C4-2B (cell line): Measurements from ENCODE around the gene TSNAXIP1.

Experiments used
- H3K27ac ChIP-seq: fragments of 450-650 bp; 2 replicates; pipeline ENCODE4 v1.5.1; 2017
- ZFX ChIP-seq: fragments of 450-650 bp; IDR thresholded peaks from 2 replicates; pipeline ENCODE4 v1.6.1; 2017
- TF ChIP-seq, protein P1 (sequence below): fragments of 450-650 bp; conservative IDR thresholded peaks from 2 replicates; pipeline ENCODE4 v1.5.1; 2017; ENCODE audit warnings: mild to moderate bottlenecking

TSNAXIP1 gene

DNA sequence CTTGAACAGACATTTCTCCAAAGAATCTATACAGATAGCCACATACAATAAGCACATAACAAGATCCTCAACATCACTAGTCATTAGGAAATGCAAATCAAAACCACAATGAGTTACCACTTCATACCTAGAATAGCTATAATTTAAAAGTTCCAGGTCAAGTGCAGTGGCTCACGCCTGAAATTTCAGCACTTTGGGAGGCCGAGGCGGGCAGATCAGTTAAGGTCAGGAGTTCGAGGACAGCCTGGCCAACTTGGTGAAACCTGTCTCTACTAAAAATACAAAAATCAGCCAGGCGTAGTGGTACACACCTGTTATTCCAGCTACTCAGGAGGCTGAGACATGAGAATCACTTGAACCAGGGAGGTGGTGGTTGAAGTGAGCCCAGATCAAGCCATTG lies 20.2 kb upstream of the TSNAXIP1 start:
- no peak overlapping the region for H3K27ac ChIP-seq
- TF ChIP-seq ZFX: no peak
- TF ChIP-seq, protein P1, sequence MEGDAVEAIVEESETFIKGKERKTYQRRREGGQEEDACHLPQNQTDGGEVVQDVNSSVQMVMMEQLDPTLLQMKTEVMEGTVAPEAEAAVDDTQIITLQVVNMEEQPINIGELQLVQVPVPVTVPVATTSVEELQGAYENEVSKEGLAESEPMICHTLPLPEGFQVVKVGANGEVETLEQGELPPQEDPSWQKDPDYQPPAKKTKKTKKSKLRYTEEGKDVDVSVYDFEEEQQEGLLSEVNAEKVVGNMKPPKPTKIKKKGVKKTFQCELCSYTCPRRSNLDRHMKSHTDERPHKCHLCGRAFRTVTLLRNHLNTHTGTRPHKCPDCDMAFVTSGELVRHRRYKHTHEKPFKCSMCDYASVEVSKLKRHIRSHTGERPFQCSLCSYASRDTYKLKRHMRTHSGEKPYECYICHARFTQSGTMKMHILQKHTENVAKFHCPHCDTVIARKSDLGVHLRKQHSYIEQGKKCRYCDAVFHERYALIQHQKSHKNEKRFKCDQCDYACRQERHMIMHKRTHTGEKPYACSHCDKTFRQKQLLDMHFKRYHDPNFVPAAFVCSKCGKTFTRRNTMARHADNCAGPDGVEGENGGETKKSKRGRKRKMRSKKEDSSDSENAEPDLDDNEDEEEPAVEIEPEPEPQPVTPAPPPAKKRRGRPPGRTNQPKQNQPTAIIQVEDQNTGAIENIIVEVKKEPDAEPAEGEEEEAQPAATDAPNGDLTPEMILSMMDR: no peak

DNA sequence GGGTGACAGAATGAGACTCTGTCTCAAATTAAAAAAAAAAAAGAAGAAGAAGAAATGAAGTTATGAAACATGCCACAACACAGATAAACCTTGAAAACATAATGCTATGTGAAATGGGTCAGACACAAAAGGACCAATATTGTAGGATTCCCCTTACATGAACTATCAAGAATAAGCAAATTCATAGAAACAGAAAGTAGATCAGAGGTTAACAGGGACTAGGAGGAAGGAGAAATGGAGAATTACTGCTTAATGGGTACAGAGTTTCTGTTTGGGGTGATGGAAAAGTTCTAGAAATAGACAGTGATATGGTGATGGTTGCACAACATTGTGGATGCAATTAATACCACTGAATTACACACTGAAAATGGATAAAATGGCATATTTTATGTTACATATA lies 16.6 kb upstream of the TSNAXIP1 start:
- H3K27ac ChIP-seq: no peak overlapping the region
- TF ChIP-seq ZFX: no peak

- no peak overlapping the region for H3K27ac ChIP-seq
- TF ChIP-seq, protein P1: no peak
- TF ChIP-seq ZFX: no peak
These were observed 10.5 kb upstream of the TSNAXIP1 start for GRCh38 chr16:67796099-67796718.

GRCh38 chr16:67800338-67800926 lies 6.3 kb upstream of the TSNAXIP1 start:
- H3K27ac ChIP-seq: no peak overlapping the region
- TF ChIP-seq, protein P1: no peak

GRCh38 chr16:67801241-67801640 lies 5.4 kb upstream of the TSNAXIP1 start:
- H3K27ac ChIP-seq: no peak overlapping the region
- TF ChIP-seq, protein P1: no peak

DNA sequence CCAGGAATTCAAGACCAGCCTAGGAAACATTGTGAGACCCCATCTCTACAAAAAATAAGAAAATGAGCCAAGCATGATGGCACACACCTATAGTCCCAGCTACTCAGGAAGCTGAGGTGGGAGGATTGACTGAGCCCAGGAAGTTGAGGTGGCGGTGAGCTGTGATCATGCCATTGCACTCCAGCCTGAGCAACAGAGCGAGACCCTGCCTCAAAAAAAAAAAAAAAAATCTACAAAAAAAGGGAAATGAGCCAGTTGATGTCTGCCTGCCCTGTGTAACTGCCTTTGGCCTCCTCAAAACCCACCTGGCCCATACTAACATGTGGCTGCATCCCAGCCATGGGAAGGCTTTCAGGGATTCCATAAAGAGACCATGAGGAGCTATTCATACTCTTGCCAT lies 4.8 kb upstream of the TSNAXIP1 start:
- H3K27ac ChIP-seq: no peak overlapping the region
- no peak for TF ChIP-seq ZFX
- TF ChIP-seq, protein P1: no peak

- H3K27ac ChIP-seq: no peak overlapping the region
- TF ChIP-seq ZFX: no peak
- TF ChIP-seq, protein P1: no peak
These were observed 2.8 kb upstream of the TSNAXIP1 start for GRCh38 chr16:67803894-67804293.
